CD4-positive, alpha-beta T cell treated with Interleukin-1 beta for 1 hour (primary cell): ENCODE results near the gene LDAH.

Experiments
- DNase-seq, 2 donors: peaks; one replicate each; pipeline ENCODE4 v3.0.0-alpha.2; 2020 to 2022

LDAH gene

GRCh38 chr2:20649976-20650375 lies 172.9 kb downstream of the LDAH start:
- no peak for DNase-seq

GRCh38 chr2:20649576-20649975 lies 173.3 kb downstream of the LDAH start:
- DNase-seq, result no peak

GRCh38 chr2:20648831-20649230 lies 174.1 kb downstream of the LDAH start:
- no peak for DNase-seq

- DNase-seq, result no peak
Measured at GRCh38 chr2:20648206-20648605, 174.7 kb downstream of the LDAH start.

GRCh38 chr2:20647738-20648137 lies 175.2 kb downstream of the LDAH start:
- no peak for DNase-seq

- DNase-seq, result no peak
Measured at GRCh38 chr2:20647211-20647610, 175.7 kb downstream of the LDAH start.

- DNase-seq, result no peak
Measured at GRCh38 chr2:20646446-20646845, 176.5 kb downstream of the LDAH start.

- DNase-seq, result no peak
Measured at GRCh38 chr2:20645761-20646160, 177.1 kb downstream of the LDAH start.

GRCh38 chr2:20645301-20645701 lies 177.6 kb downstream of the LDAH start:
- no peak for DNase-seq

- DNase-seq, result no peak
Measured at GRCh38 chr2:20643826-20644225, 179.1 kb downstream of the LDAH start.

GRCh38 chr2:20643060-20643459 lies 179.8 kb downstream of the LDAH start:
- no peak for DNase-seq

GRCh38 chr2:20642055-20642971 lies 180.6 kb downstream of the LDAH start:
- DNase-seq, result peak; percentile 71 to 75

GRCh38 chr2:20641123-20641985 lies 181.5 kb downstream of the LDAH start:
- DNase-seq, result no peak

GRCh38 chr2:20640411-20641122 lies 182.3 kb downstream of the LDAH start:
- no peak for DNase-seq

GRCh38 chr2:20638646-20639430 lies 184.1 kb downstream of the LDAH start:
- no peak for DNase-seq

- DNase-seq, result no peak
Measured at GRCh38 chr2:20638014-20638413, 184.9 kb downstream of the LDAH start.

- DNase-seq, result no peak
Measured at GRCh38 chr2:20637147-20637546, 185.8 kb downstream of the LDAH start.

GRCh38 chr2:20635675-20636584 lies 187.0 kb downstream of the LDAH start:
- peak; percentile 31 to 50 for DNase-seq

- DNase-seq, result no peak
Measured at GRCh38 chr2:20635113-20635510, 187.8 kb downstream of the LDAH start.

GRCh38 chr2:20634507-20635112 lies 188.3 kb downstream of the LDAH start:
- no peak for DNase-seq
